Stomach (tissue), 4 donors: ENCODE results near the gene CAPNS2.

Experiments
- CTCF ChIP-seq, 7 experiments: fragments of 450-650 bp in 4 of 7; fragments of 200-600 bp in 3 of 7; sonication (generic) in 3 of 7; IDR thresholded peaks; one replicate each; pipeline ENCODE4 v1.5.1; 2016 to 2019; ENCODE audit warnings: antibody characterized with exemption in 7 of 7, control low read depth in 2 of 7, mild to moderate bottlenecking in 1 of 7
- EP300 ChIP-seq: sonication (generic); formaldehyde crosslinking; IDR thresholded peaks from one replicate; pipeline ENCODE4 v1.6.1; 2017; ENCODE audit warnings: antibody characterized with exemption

- TF ChIP-seq CTCF (IDR thresholded peaks at IDR 0.05) (no peak), EP300 (no peak)
Measured at GRCh38 chr16:55576384-55576783, 9.9 kb downstream of the CAPNS2 start.
